Measurements from ENCODE around the gene TPRG1.

The TPRG1 gene

DNA sequence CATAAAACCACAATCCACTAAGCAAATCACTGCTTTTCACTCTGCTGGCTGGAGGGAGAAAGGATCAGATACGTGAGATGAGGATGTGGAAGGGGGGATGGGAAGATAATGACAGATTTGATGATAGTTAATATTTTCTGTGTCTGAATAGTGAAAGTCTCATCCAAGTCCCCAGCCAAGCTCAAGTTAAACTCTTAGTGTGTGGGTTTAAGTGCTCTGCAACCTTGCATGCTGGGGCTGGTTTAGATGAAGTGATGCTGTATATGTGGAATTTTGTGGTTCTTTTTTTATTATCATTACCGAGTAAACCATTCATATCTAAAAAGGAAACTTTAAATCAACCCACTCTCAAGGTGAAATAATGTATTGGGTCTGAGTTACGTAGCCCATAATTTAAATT is 111.0 kb downstream of the TPRG1 start:
- ChIA-PET POLR2A (no interaction called here), CTCF (interaction anchor here (0.9 to 1.8 kb wide), 3 partner anchors 10 to 665 kb away, joined by 5 to 7 read pairs (median 5); no protein-coding TSS in a partner anchor)
- DNase-seq (ENCODE audit: low read depth, low spot score) = no peak
- no peak overlapping the region for H3K4me3 ChIP-seq (ENCODE audit: low read depth, low read length)
- TF ChIP-seq, protein P1, sequence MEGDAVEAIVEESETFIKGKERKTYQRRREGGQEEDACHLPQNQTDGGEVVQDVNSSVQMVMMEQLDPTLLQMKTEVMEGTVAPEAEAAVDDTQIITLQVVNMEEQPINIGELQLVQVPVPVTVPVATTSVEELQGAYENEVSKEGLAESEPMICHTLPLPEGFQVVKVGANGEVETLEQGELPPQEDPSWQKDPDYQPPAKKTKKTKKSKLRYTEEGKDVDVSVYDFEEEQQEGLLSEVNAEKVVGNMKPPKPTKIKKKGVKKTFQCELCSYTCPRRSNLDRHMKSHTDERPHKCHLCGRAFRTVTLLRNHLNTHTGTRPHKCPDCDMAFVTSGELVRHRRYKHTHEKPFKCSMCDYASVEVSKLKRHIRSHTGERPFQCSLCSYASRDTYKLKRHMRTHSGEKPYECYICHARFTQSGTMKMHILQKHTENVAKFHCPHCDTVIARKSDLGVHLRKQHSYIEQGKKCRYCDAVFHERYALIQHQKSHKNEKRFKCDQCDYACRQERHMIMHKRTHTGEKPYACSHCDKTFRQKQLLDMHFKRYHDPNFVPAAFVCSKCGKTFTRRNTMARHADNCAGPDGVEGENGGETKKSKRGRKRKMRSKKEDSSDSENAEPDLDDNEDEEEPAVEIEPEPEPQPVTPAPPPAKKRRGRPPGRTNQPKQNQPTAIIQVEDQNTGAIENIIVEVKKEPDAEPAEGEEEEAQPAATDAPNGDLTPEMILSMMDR (IDR thresholded peaks at IDR 0.05; ENCODE audit: insufficient read depth, low read length, missing control alignments) = no peak

DNA sequence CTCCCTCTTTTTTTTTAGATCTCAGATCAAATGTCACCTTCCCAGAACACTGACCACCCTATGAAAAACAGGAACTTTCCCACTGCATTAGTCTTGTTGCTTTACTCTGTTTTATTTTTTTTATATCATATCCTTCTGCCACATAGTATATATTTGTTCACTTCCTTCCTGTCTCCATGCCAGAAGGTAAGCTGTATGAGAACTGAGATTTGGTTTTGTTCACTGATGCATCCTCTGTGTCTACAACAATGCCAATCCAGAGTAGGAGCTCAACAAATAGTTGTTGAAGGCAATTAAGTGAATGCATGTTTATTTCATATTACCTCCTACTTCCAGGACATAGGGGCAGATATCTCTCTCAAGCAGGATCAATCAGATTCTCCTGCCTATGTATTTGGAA is 114.4 kb downstream of the TPRG1 start:
- DNase-seq (ENCODE audit: low read depth, low spot score) = no peak
- CTCF ChIA-PET = interaction anchor here (1.2 to 2.0 kb wide), 2 partner anchors 14 to 17 kb away, joined by 3 to 4 read pairs; no protein-coding TSS in a partner anchor
- TF ChIP-seq, protein P1 (IDR thresholded peaks at IDR 0.05; ENCODE audit: insufficient read depth, low read length, missing control alignments) = no peak
- POLR2A ChIA-PET = no interaction called here
- H3K4me3 ChIP-seq (ENCODE audit: low read depth, low read length) = no peak overlapping the region

DNA sequence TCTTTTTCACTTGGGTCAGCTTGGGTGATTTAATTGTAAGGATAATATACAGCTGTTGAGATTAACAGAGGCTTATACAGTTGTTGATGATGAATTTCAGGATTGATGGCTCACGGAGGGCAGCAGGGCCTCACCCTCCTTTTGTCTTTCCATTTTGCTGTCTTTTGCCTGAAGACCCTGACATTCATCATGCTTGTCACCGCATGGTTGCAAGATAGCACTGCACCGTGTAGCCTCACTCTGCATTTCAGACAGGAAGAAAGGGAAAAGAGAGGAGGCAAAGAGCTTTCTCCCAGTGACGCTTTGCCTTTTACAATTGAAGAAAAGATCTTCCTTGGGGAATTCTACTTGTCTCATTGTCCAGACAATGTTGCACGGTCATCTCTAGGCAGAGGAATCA is 115.1 kb downstream of the TPRG1 start:
- DNase-seq (ENCODE audit: low read depth, low spot score) = no peak
- TF ChIP-seq, protein P1 (IDR thresholded peaks at IDR 0.05; ENCODE audit: insufficient read depth, low read length, missing control alignments) = no peak
- no peak overlapping the region for H3K4me3 ChIP-seq (ENCODE audit: low read depth, low read length)
- ChIA-PET CTCF (interaction anchor here (2.0 kb wide), 1 partner anchor 17 kb away, joined by 4 read pairs; no protein-coding TSS in a partner anchor), POLR2A (no interaction called here)

DNA sequence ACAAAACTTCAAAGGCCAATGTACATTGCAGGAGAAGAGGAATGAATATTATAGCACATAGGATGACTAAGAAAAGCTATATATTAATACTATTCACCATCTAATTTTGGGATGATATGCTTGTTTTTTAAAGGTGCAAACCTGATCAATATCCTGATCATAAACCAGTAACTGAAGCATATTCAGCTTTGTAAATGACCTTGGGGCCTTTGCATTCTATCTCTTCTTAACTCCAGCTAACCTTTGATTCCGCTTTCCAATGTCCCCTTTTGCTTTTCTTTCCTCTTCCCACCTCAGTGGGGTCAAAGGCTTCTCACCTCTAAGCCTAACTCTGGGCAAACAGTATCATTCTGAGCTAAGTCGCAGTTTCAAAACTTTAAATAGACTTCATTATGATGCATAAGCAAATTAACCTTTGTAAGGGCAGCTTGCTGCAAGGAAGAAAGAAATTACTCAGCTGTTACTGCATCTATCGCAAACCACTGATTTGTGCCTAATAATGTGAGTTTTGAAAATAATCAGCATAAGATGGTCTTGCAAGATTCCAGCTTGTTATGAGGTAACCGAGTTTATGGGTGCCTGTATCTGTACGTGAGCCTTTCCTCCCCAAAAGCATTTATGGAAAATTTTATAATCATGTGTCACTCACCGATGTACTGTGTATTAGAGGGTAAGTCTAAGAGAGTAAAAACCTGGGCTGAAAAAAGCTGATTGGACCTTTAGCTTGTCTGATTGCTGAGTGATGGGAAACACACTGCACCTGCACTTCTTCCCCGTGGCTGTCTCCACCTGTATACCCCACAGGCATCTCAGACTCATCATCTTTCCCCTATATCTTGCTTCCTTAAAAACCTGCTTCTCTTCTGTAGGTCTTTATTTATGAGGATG is 116.8 kb downstream of the TPRG1 start:
- TF ChIP-seq, protein P1 (IDR thresholded peaks at IDR 0.05; ENCODE audit: insufficient read depth, low read length, missing control alignments) = no peak
- no peak overlapping the region for H3K4me3 ChIP-seq (ENCODE audit: low read depth, low read length)
- CTCF ChIA-PET = no interaction called here

DNA sequence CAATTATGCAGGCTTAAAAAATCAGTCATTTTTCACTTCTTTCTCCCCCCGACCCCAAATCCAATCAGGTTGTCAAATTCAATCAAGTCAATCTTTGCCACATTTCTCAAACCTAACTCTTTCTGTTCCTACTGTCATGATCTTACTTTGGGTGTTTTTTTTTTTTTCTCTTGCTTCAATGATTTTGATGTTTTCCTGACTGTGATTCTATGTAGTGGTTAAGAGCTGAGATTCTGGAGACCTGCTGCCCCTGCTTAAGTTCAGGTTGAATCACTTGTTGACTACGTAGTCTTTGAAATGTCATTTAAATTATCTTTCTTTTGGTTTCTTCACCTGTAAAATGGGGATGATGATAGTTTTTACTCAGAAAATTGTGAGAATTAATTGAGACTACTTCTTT is 117.5 kb downstream of the TPRG1 start:
- CTCF ChIA-PET = interaction anchor here (0.8 kb wide), 1 partner anchor 651 kb away, joined by 3 read pairs; no protein-coding TSS in a partner anchor
- POLR2A ChIA-PET = no interaction called here
- H3K4me3 ChIP-seq (ENCODE audit: low read depth, low read length) = no peak overlapping the region
- TF ChIP-seq, protein P1 (IDR thresholded peaks at IDR 0.05; ENCODE audit: insufficient read depth, low read length, missing control alignments) = no peak
- no peak for DNase-seq (ENCODE audit: low read depth, low spot score)

More for the DNA sequence above, 116.8 kb downstream of the TPRG1 start:
- POLR2A ChIA-PET = no interaction called here
- DNase-seq (ENCODE audit: low read depth, low spot score) = no peak

DNA sequence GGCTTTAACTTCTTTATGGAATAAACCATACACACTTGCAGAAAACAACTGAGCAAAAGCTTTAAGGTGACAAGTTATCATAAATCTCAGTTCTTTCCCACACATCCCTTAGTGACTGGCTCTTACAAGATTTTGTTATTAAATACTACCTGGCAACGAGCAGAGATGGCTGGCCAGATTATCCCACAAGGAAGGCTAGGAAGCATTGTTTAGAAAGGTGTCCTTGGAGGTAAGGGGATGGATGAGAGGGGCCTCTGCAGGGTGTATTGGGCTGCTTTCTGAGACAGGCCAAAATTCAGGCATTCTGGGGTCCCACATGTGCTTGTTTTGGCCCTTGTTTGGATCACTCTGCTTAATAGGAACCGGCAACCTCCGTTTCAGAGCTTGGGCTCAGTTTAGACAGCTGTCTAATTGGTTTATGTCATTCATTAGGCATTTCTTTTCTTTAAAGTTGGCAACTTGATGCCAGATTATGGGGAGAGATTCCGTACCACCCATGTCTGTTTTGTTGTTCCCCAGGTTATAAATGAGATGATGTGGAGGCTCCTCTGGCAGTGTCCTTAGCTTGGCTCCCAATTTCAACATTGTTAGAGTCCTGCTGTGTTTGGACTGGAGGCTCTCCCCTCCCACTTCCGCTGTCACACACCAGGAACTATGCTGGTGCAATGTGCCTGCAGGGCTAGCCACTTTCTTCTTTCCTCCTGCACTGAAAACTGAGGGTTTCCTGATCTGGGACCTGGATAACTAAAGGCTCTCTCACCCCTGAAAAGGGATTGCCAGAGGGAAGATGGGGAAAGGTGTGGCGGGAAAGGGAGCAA is 121.1 kb downstream of the TPRG1 start:
- TF ChIP-seq, protein P1 (IDR thresholded peaks at IDR 0.05; ENCODE audit: insufficient read depth, low read length, missing control alignments) = no peak
- DNase-seq (ENCODE audit: low read depth, low spot score) = no peak
- ChIA-PET POLR2A (interaction anchor here (0.7 kb wide), 1 partner anchor 239 kb away, joined by 4 read pairs; no protein-coding TSS in a partner anchor), CTCF (no interaction called here)
- H3K4me3 ChIP-seq (ENCODE audit: low read depth, low read length) = no peak overlapping the region

Data from AG04449 (cell line).